Measurements from ENCODE around the gene WDR64.
"Not testable (repeated sequence)": the region's sequence is repeated elsewhere in the genome, so short reads cannot be mapped to it uniquely, and the experiment has no call there.

Gene WDR64

DNA sequence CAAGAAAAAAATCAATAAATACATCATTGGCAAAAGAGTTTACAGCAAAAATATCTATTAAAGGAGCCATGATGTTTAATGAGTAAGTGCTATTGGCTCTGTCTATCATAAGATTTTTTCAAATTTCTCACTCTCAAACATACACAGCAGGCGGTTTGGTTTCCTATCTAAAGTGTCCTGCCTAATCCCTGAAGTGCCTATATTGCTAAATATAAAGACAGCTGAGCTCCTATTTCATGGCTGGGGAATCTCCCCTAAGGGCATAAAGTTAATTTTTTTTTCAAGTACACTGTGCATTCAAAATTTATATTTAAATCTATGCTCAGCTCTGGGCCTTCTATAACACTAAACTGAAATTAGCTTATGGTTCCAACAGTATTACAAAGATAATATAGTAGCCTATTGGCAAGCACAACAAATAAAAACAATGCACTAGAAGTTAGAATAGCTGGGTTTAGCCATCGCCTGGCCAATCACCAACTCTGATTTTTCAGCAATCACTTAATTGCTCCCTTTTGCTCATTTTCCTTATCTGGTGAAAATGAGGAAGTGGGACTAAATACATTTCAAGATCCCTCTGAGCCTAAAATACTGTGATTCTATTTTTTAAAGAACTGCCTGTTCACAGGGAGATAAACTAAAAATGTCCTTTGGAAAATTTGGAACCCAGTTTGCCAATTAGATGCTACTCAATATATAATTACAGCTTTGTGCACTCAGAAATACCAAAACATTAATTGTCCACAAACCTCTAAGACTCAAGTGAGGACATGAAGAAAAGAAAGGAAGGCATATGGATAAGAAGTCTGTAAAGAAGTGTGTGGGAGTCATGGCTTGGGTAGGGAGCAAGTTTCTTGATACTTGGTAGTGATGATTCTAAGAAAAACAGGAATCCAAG, 62.5 kb downstream of the WDR64 start:
- DNase-seq (no peak), ATAC-seq (no peak)
- Mint-ChIP-seq H3K4me1 (peaks cover 23% of the 10 kb centered on the region), H3K27ac (no peak overlapping the region), H3K9me3 (no peaks in the 10 kb centered on the region), H3K4me3 (no peak overlapping the region), H3K36me3 (ENCODE audit: low read depth) (no peaks in the 10 kb centered on the region), H3K27me3 (peaks cover 2% of the 10 kb centered on the region)

DNA sequence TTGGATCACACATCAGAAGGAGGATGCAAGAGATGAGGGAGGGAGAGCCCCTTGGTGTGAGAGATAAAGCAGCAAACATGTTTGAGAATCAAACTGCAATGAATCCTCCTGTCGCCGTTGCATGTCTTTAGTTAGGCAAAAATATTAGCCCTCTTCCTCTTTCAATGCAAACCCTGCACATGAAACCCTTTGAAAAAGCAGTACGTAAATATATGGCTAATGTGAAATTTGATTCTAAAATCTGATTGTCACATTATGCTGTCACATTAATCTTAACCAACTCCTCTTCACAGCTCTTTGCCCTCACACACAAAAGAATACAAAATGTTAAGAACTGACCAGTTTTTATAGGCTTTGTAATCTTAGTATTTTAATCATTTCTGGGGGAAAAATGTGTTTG, 63.4 kb downstream of the WDR64 start:
- Mint-ChIP-seq H3K9me3 (no peaks in the 10 kb centered on the region), H3K4me1 (peaks cover 23% of the 10 kb centered on the region), H3K36me3 (ENCODE audit: low read depth) (no peaks in the 10 kb centered on the region), H3K27me3 (peaks cover 2% of the 10 kb centered on the region), H3K4me3 (no peak overlapping the region), H3K27ac (no peak overlapping the region)
- ATAC-seq = no peak
- DNase-seq = no peak

DNA sequence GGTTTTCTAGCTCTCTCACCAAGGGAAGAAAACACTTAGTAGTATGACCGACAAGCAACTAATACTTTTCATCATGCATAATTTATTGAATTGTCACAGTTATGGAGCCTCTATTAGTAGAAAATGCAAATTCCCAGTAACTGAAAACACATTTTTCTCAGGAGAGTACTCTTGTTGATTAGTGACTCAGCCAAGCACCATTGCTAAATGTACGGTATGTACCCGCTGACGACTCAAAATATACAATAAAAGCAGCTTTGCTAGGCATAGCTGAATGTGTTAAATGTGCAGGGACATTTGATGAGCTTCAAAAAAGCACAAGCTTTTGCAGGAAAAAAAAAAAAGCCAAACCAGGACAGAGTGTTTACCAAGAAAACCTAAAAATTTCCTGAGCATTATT, 63.9 kb downstream of the WDR64 start:
- H3K9me3 Mint-ChIP-seq = no peaks in the 10 kb centered on the region
- H3K4me1 Mint-ChIP-seq = peaks cover 23% of the 10 kb centered on the region
- DNase-seq = no peak
- H3K27me3 Mint-ChIP-seq = peaks cover 2% of the 10 kb centered on the region
- ATAC-seq = no peak
- H3K4me3 Mint-ChIP-seq = no peak overlapping the region
- H3K36me3 Mint-ChIP-seq (ENCODE audit: low read depth) = no peaks in the 10 kb centered on the region
- H3K27ac Mint-ChIP-seq = no peak overlapping the region

DNA sequence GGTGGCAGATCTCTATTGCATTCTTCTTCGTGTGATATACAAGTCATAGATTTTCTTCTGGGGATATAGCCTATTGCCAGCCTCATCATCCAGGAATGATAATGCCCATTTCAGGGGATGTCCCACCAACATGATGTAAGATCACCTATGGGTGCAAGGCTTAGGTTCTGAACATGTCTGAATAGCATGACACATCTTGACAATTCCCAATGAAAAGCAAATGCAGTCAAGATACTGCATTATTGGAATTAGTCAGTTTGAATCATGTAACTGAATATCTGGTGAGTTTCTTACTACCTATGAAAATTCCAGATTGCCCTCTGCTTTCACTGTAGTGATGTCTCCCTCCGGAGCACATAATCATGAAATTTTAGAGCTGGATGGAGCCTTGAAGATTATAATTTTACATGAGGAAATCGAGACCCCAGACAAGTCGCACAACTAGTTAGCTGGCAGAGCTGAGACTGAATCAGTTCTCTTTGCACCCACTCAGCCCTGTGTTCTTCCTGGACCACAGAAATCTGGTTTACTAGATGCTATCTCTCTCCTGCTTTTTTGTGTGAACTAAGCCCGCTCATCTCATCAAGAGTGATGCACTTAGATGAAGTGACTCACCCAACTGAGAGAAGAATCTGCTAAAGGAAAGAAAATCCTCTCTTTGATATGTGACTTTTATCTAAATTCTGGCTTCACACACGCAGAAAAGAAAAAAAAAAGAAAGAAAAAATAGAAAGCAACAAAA, 65.0 kb downstream of the WDR64 start:
- DNase-seq (peak; percentile 12), ATAC-seq (peak; percentile 99)
- H3K27ac Mint-ChIP-seq = no peak overlapping the region
- no peak overlapping the region for H3K4me3 Mint-ChIP-seq
- H3K36me3 Mint-ChIP-seq (ENCODE audit: low read depth) = no peaks in the 10 kb centered on the region
- H3K9me3 Mint-ChIP-seq = no peaks in the 10 kb centered on the region
- H3K27me3 Mint-ChIP-seq = peaks cover 2% of the 10 kb centered on the region
- peaks cover 23% of the 10 kb centered on the region for H3K4me1 Mint-ChIP-seq

DNA sequence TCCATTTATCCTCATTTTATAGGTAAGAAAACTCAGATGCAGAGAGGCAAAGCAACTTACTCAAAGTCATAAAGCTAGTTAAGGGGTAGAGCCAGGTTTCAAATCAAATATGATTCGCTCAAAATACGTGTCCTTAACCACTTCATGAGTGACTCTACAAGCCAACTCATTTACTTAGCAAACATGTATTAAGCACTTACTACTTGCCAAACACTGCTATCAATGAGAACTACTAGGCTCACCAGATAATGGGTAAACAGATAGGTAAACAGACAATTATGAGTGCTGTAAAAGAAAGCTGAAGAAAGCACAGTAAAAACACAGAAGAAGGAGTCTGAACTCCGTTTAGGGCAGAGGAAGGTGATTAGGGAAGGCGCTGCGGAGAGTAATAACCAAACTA, 65.9 kb downstream of the WDR64 start:
- H3K4me1 Mint-ChIP-seq = peaks cover 23% of the 10 kb centered on the region
- DNase-seq = no peak
- peaks cover 2% of the 10 kb centered on the region for H3K27me3 Mint-ChIP-seq
- H3K36me3 Mint-ChIP-seq (ENCODE audit: low read depth) = no peaks in the 10 kb centered on the region
- H3K27ac Mint-ChIP-seq = no peak overlapping the region
- no peaks in the 10 kb centered on the region for H3K9me3 Mint-ChIP-seq
- H3K4me3 Mint-ChIP-seq = no peak overlapping the region
- ATAC-seq = no peak

DNA sequence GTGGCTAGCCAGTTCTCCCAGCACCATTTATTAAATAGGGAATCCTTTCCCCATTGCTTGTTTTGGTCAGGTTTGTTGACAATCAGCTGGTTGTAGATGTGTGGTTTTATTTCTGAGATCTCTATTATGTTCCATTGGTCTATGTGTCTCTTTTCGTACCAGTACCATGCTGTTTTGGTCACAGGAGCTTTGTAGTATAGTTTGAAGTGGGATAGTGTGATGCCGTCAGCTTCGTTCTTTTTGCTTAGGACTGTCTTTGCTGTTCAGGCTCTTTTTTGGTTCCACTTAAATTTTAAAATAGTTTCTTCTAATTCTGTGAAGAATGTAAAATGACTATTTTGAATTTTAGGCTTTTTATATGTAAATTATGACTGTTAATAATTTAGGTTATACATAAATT, 68.9 kb downstream of the WDR64 start:
- DNase-seq = no peak
- no peaks in the 10 kb centered on the region for H3K9me3 Mint-ChIP-seq
- ATAC-seq = no peak
- peaks cover 23% of the 10 kb centered on the region for H3K4me1 Mint-ChIP-seq
- no peak overlapping the region for H3K4me3 Mint-ChIP-seq
- H3K36me3 Mint-ChIP-seq (ENCODE audit: low read depth) = no peaks in the 10 kb centered on the region
- H3K27ac Mint-ChIP-seq = no peak overlapping the region
- peaks cover 2% of the 10 kb centered on the region for H3K27me3 Mint-ChIP-seq

DNA sequence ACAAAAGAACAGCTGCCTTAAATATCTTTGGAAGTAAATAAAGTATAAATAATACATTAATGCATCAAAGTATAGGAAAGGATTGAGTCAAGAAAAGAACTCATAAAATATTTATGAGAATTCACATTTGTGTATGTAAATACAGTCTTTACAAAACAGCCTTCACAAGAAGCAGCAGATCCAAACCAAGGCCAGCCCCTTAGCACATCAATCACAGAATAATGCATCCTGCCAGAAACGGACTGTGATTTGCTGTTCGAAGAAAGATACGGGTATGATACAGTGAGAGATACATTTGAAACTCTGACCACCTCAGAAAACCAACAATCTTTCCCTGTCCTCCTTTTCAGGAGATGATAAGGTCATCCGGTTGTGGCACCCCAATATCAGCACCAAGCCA, 70.9 kb downstream of the WDR64 start:
- Mint-ChIP-seq H3K27ac (no peak overlapping the region), H3K27me3 (peaks cover 4% of the 10 kb centered on the region), H3K4me3 (no peak overlapping the region), H3K9me3 (no peaks in the 10 kb centered on the region), H3K36me3 (ENCODE audit: low read depth) (no peaks in the 10 kb centered on the region), H3K4me1 (peaks cover 7% of the 10 kb centered on the region)
- ATAC-seq = no peak
- DNase-seq = no peak

DNA sequence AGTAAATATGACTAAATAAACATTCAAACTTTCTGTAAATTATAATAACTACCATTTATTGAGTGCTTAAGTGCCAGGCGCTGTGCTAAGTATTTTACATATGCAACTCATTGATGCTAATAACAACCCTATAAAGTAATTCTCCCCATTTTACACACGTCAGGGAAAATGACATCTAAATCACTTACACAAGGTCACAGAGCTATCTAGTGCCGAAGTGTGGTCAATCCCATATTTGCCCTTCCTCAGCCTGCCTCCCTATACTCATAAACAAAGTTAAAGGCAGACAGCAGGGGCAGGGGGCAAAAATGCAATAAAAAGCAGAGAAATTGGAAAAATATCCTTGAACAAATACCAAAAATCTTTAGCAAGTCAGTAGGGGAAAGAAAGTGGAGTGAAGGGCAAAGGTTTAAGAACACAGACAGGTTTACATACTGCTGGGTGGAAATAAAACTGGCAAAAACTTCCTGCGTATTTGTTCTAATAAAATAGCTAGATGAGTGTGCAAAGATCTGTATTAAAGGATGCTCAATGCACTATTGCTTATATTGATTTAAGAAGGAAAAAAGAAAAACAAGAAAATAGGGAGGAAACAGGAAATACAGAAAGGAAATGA, 72.8 kb downstream of the WDR64 start:
- no peak overlapping the region for H3K4me3 Mint-ChIP-seq
- no peaks in the 10 kb centered on the region for H3K36me3 Mint-ChIP-seq (ENCODE audit: low read depth)
- no peak for DNase-seq
- no peak overlapping the region for H3K27ac Mint-ChIP-seq
- no peaks in the 10 kb centered on the region for H3K4me1 Mint-ChIP-seq
- H3K27me3 Mint-ChIP-seq = peaks cover 4% of the 10 kb centered on the region
- H3K9me3 Mint-ChIP-seq = no peaks in the 10 kb centered on the region
- ATAC-seq = no peak

DNA sequence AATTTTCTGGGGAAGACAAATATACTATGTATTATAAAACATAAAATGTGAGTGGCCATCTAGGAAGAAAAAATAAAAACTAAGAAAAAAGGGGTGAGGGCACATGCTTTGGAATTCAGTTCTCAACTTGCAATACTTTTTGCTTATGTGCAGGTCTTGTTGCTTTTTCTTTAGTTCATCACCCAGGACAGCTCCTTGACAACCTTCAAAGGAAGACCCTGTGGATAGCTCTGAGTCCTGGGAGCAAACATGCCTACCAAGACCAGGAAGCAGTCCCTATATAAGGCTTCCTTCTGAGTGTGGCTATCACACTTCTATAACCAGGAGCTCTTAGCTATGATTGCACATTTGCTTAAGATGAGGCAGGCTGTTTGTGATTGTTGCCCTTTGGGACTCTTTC, 78.0 kb downstream of the WDR64 start:
- no peaks in the 10 kb centered on the region for H3K9me3 Mint-ChIP-seq
- DNase-seq = no peak
- no peaks in the 10 kb centered on the region for H3K4me1 Mint-ChIP-seq
- no peak for ATAC-seq
- H3K4me3 Mint-ChIP-seq = no peak overlapping the region
- no peaks in the 10 kb centered on the region for H3K36me3 Mint-ChIP-seq (ENCODE audit: low read depth)
- peaks cover 4% of the 10 kb centered on the region for H3K27me3 Mint-ChIP-seq
- no peak overlapping the region for H3K27ac Mint-ChIP-seq

DNA sequence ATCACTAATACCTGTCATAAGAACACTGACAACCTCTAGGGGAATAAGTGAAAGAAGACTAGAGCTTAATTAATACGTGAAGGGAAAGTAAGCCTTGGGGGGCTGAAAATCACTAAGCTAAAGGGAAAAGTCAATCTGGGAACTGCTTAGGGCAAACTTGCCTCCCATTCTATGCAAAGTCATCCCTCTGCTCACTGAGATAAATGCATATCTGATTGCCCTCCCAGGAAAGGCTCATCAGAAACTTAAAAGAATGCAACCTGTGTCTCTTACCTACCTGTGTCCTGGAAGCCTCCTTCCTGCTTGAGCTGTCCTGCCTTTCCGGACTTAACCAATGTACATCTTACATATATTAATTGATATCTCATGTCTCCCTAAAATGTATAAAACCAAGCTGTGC, 81.8 kb downstream of the WDR64 start:
- no peak overlapping the region for H3K27ac Mint-ChIP-seq
- DNase-seq (no peak), ATAC-seq (no peak)
- H3K9me3 Mint-ChIP-seq = no peaks in the 10 kb centered on the region
- H3K27me3 Mint-ChIP-seq = peaks cover 1% of the 10 kb centered on the region
- no peak overlapping the region for H3K4me3 Mint-ChIP-seq
- H3K4me1 Mint-ChIP-seq = peaks cover 4% of the 10 kb centered on the region
- H3K36me3 Mint-ChIP-seq (ENCODE audit: low read depth) = no peaks in the 10 kb centered on the region

DNA sequence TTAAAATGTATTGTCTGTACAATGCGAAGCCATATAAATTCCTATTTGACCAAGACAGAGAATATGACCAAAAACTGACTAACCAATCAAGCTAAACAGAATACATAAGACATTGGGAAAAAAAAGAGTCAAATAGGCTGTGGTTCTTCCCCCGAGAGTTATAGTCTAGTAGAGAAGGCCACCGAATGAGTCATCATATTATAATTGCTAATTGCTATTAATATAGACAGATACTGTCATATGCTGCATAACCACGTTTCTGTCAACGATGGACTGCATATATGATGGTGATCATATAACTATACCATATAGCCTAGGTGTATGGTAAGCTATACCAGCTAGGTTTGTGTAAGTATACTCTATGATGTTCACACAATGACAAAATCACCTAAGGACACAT, 82.5 kb downstream of the WDR64 start:
- DNase-seq (no peak), ATAC-seq (no peak)
- Mint-ChIP-seq H3K4me3 (no peak overlapping the region), H3K27me3 (peaks cover 1% of the 10 kb centered on the region), H3K36me3 (ENCODE audit: low read depth) (no peaks in the 10 kb centered on the region), H3K27ac (no peak overlapping the region), H3K4me1 (peaks cover 4% of the 10 kb centered on the region), H3K9me3 (no peaks in the 10 kb centered on the region)

DNA sequence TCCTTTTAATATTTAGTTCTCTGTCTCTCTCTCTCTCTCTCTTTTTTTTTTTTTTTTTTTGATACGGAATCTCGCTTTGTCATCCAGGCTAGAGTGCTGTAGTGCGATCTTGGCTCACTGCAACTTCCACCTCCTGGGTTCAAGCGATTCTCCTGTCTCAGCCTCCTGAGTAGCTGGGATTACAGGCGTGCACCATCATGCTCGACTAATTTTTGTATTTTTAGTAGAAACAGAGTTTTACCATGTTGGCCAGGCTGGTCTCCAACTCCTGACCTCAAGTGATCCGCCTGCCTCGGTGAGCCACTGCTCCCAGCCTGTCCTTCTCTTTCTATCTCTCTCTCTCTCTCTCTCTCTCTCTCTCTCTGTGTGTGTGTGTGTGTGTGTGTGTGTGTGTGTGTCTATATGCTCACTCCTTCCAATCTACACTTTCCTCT, 83.4 kb downstream of the WDR64 start:
- not testable (repeated sequence) for H3K27me3 Mint-ChIP-seq; H3K4me1 Mint-ChIP-seq; H3K4me3 Mint-ChIP-seq; ATAC-seq; H3K9me3 Mint-ChIP-seq; H3K36me3 Mint-ChIP-seq (ENCODE audit: low read depth); H3K27ac Mint-ChIP-seq; DNase-seq

DNA sequence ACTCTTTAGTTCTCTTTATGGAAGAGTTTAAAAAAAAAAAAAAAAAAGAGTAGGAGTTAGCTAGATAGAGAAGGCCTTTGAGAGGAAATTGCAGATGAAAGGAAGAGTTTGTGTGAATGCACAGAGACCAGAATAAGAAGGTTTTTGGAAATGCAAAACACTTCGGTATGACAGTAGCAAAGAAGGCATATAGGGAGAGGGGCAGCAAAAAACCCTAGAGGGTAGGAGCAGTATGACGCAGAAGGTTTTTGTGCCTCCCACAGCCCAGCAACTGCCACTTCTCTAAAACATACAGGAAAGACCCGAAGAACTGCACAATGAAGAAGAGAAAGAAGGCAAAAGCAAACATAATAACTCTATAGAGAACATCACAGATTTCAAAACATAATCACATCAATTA, 84.3 kb downstream of the WDR64 start:
- ATAC-seq = peak; percentile 43
- Mint-ChIP-seq H3K27ac (no peak overlapping the region), H3K4me3 (no peak overlapping the region), H3K9me3 (no peaks in the 10 kb centered on the region), H3K36me3 (ENCODE audit: low read depth) (no peaks in the 10 kb centered on the region), H3K4me1 (peaks cover 4% of the 10 kb centered on the region), H3K27me3 (peaks cover under 1% of the 10 kb centered on the region)
- no peak for DNase-seq

DNA sequence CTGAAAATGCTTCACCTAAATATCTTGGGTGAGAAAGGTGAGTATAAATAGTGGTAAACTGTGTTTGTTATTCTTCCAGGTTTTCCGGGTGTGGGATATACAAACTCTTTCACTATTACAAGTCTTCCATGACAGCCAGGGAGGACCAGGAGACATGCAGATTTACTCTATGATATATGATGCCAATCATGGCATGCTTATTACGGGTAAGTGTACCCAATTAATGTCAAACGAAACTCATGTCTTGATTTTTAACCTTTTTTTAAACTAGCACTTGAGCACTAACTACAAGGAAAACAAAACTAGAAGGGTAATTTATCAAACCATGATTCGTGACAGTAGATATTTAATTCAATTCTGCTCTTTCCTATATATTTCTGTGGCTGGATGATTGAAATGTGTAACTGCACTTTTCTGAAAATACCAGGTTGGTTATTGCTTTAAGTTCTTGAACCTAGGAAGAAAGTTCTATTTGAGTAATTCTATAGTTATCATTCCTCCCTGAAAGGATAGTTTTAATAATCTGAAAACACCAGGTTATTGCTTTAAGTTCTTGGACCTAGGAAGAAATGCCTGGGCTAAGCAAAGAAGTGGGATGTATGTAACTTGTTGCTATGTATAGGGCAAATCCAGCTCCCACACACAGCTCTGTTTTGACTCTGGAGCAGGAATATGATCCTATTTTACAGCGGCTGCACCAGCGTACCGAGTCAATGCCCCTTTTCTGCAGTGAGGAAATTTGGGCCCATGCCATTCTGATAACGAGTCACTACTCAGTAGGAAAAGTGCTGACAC, 86.4 kb downstream of the WDR64 start:
- ATAC-seq = no peak
- no peaks in the 10 kb centered on the region for H3K9me3 Mint-ChIP-seq
- H3K4me1 Mint-ChIP-seq = peaks cover 4% of the 10 kb centered on the region
- no peak overlapping the region for H3K27ac Mint-ChIP-seq
- no peak for DNase-seq
- H3K4me3 Mint-ChIP-seq = no peak overlapping the region
- H3K27me3 Mint-ChIP-seq = peaks cover 2% of the 10 kb centered on the region
- H3K36me3 Mint-ChIP-seq (ENCODE audit: low read depth) = no peaks in the 10 kb centered on the region

Data from activated naive CD8-positive, alpha-beta T cell treated with anti-CD3 and anti-CD28 coated beads, Interleukin-2, amount 50 U/mL, for 24 hours (primary cell).